ENCODE data around the gene OR52E4. TPM values are rescaled to one million over a fixed set of nuclear protein-coding genes. Genes with fewer than 3 reads are reported as not detected.

Gene OR52E4
- polyA plus RNA-seq, 2 donors, result not detected

Other genes with a start within 250 kb of the OR52E4 start
- gene TRIM5, start 195.6 kb upstream of the OR52E4 start, polyA plus RNA-seq, result 1 to 10 TPM; 5.8 to 6.7 TPM
- gene TRIM22, start 190.8 kb upstream of the OR52E4 start, polyA plus RNA-seq, result 10 to 100 TPM; 13.4 to 18.3 TPM
- gene OR56B1, start 144.2 kb upstream of the OR52E4 start, polyA plus RNA-seq, result not detected
- gene OR52N4, start 126.4 kb upstream of the OR52E4 start, polyA plus RNA-seq, result under 1 TPM in 1 of 2 donors, not detected in 1; 0.04 TPM
- not detected for gene OR52N5, start 97.3 kb upstream of the OR52E4 start, polyA plus RNA-seq
- gene OR52N1, start 89.4 kb upstream of the OR52E4 start, polyA plus RNA-seq, result not detected
- gene OR52N2, start 71.7 kb upstream of the OR52E4 start, polyA plus RNA-seq, result not detected
- gene OR52E6, start 38.7 kb upstream of the OR52E4 start, polyA plus RNA-seq, result not detected
- gene OR52E8, start 22.9 kb upstream of the OR52E4 start, polyA plus RNA-seq, result not detected
- gene OR52E5, start 12.6 kb downstream of the OR52E4 start, polyA plus RNA-seq, result not detected
- not detected for gene OR56A3, start 61.6 kb downstream of the OR52E4 start, polyA plus RNA-seq
- gene OR56A5, start 87.9 kb downstream of the OR52E4 start, polyA plus RNA-seq, result not detected
- not detected for gene OR52L1, start 106.4 kb downstream of the OR52E4 start, polyA plus RNA-seq
- not detected for gene OR56A4, start 126.3 kb downstream of the OR52E4 start, polyA plus RNA-seq
- gene OR56A1, start 150.1 kb downstream of the OR52E4 start, polyA plus RNA-seq, result not detected
- not detected for gene OR56B4, start 227.1 kb downstream of the OR52E4 start, polyA plus RNA-seq

All from esophagus (tissue), 2 donors.